Fibroblast of skin of scalp (primary cell): ENCODE results near the gene CHRM2.

Experiments used
- DNase-seq: peaks from one replicate; pipeline ENCODE4 v3.0.0-alpha.2; 2013

CHRM2 gene

GRCh38 chr7:136897676-136898075 is 29.2 kb downstream of the CHRM2 start:
- no peak for DNase-seq

DNA sequence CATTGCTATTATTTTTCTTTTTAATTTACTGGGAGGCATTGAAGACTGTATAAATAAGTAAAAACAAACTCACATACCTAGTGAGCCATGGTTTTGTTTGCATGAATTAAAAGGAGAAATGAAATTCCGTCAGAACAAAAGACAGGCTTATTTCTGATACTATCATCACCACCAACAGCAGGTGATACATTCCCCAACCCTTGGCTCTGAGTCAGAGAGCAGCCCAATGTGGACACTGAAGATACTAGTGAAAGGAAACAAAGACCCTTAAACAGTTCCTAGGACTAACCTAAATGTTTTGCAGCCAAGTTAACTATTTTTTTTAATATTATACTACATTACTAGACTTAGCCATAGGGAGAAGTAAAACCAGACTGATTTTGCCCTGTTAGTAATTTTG is 31.6 kb downstream of the CHRM2 start:
- no peak for DNase-seq

DNA sequence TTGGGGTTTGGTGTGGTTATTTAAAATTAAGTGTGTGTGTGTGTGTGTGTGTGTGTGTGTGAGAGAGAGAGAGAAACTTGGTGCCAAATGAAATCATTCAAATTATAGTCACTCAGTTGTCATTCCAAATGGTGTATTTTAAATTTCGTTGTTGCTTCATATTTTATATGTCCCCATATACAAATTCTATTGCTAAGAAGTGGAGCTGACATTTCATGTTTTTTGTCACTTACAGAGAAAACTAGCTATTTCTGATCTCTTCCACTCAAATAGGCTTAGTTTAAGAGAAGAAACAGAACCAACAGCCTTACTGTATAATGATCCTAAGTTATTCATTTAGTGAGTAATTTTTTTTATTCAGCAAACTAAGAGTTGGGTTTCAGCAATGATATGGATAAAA is 42.3 kb downstream of the CHRM2 start:
- DNase-seq = no peak

GRCh38 chr7:136911344-136911743 is 42.9 kb downstream of the CHRM2 start:
- peak; percentile 36 for DNase-seq

DNA sequence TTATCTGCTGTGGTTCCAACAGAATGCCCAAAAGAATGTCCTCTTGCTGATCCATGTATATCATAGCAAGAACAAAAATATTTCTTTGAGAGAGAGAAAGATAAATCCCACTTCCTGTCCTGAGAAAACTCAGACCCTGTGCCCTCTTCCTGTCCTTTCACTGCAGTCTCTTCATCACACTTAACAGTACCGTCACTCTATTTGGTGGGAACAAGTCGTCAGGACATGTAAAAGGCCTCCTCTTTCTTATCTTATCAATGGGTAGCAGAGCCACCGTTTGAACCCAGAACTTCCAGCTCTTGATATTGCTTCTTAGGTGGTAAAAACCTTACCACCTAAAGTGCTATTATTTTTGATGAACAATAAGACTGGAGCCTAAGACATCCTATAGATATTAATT is 43.9 kb downstream of the CHRM2 start:
- DNase-seq = no peak

DNA sequence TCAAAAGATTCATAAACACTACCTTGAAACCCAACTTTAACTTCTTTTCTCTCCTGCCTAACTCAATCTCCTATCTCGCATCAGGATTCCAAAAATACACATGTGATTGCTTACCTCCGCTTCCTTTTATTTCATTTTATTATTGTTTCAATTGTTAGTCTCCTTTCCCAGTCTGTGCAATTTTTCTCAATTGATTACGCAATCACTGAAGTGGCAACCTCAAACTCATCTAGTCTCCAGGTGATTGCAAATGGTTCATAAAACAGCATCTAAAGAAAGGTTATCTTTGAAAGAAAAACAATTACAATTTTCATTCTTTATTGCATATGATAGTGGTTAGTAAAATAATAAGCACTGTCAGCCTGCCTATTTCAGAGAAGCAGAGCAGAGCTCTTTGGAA is 45.6 kb downstream of the CHRM2 start:
- DNase-seq = no peak

DNA sequence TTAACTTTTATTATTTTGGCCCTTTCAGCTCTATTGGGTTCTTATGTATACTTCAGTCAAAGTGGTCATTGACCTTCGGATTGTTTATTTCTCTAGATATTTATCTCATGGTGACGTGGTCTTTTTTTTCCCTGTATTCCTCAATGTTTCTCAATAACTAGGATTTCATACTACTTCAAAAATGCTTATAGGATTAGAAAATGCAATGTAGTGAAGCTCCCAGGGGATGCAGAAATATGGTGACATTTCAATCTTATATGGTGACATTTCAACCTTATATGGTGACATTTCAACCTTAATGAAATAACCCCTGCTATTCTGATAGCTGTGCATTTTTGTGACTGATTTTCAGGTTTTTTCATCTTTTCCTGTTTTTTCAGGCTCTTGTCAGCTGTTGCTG is 51.4 kb downstream of the CHRM2 start:
- peak; percentile 1 for DNase-seq

DNA sequence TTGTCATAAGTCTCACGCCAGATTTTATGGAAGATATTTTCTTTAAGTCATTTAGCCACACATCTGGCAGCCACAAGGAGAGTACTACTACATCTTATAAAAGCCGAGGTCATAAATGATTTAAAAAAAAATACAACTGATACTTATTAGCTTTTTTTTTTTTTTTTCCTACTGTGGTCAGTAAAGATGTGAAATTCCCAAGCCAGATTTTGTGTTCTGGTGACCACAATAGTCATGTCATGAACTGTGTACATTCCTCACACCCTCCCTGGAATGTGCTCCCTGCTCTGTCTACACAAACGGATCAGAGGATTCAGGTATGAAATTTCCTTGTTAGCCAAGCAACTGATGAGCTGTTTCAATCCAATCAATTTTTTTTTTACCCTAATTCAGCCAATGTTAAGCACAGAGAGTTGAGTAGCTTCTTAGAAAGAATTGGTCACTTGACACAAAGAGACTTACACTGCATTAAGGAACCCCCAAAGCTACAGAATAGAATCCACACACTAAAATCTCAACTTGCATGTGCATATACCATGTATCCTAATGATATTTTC is 54.7 kb downstream of the CHRM2 start:
- peak; percentile 58 for DNase-seq

- DNase-seq = no peak
These were observed 56.6 kb downstream of the CHRM2 start for GRCh38 chr7:136925044-136925443.

- no peak for DNase-seq
These were observed 57.1 kb downstream of the CHRM2 start for GRCh38 chr7:136925556-136925955.

GRCh38 chr7:136931169-136931867 is 62.9 kb downstream of the CHRM2 start:
- DNase-seq = no peak

- DNase-seq = no peak
These were observed 69.0 kb downstream of the CHRM2 start for GRCh38 chr7:136937436-136937835.

GRCh38 chr7:136938476-136938875 is 70.0 kb downstream of the CHRM2 start:
- DNase-seq = no peak

DNA sequence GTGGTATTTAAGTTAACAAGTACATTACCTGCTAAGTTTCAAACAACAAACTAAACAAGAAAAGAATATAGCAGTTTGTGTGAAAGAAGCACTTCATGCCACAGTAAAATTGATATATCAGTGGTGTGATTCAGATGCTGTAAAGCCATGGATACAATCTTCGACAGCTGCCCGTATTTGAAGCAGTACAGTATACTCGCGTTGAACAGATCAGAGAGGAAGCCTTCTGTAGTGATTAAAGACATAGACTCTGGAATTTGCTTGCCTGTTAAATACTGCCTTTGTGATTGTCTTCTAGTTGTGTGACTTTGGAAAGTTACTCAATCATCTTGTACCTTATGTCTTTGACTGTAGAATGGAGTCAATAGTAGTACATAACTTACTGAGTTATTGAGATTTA is 71.7 kb downstream of the CHRM2 start:
- DNase-seq = no peak

GRCh38 chr7:136940917-136941316 is 72.5 kb downstream of the CHRM2 start:
- no peak for DNase-seq

DNA sequence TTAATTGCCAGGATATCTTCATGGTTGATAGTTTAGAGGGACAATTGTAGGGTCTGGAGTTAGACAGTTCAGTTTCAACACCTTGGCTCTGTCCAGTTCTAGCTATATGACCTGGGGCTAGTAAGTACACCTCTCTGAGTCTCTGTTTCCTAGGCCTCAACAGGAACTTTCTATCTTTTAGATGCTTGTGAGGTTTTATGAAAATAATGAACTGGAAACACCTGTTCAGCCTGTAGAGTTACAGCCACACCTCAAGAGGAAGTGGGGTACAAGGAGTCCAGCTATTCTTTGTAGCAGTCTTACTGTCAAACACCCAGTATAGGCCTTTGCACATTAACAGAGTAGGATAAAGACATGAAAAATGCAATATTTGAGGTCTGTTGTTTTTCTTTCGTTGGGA is 73.4 kb downstream of the CHRM2 start:
- no peak for DNase-seq

- no peak for DNase-seq
These were observed 73.9 kb downstream of the CHRM2 start for GRCh38 chr7:136942401-136942800.

DNA sequence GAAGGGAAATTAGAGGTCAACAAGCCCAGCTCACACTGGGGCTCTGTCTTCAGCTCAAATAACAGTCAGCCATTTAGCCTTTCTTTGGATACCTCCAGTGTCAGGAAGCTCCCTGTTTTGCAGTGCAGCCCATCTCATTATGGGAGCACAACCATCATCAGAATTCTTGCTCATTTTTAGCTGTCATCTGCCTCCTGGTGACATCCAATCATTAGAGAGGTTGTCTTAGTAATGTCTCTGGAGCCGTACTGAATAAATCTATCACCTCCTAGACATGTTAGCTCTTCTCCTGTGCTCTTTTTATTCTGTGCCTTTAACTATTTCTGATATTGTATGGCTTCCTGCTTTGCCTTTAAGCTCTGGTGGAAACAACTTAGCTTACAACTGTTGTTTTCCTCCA is 74.5 kb downstream of the CHRM2 start:
- no peak for DNase-seq

GRCh38 chr7:136947347-136947746 is 78.9 kb downstream of the CHRM2 start:
- DNase-seq = peak; percentile 14

GRCh38 chr7:136950331-136950730 is 81.9 kb downstream of the CHRM2 start:
- DNase-seq = no peak

DNA sequence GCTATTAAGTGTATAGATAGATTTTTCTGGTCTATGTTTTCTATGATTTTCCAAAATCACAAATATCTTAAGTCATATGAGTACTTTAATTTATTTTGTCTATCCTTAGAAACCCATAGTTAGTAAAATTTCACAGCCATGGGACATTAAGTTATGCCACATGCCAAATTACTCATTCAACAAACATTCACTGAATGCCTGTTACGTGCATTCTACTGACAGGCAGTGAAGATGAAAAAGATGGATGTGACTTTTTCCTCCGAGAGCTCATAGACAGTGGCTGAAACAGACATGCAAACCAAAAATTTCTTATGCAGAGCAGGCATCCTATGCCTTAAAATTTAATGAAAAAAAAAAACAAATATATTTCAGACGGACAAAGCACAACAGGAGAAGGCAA is 84.9 kb downstream of the CHRM2 start:
- DNase-seq = peak; percentile 86

DNA sequence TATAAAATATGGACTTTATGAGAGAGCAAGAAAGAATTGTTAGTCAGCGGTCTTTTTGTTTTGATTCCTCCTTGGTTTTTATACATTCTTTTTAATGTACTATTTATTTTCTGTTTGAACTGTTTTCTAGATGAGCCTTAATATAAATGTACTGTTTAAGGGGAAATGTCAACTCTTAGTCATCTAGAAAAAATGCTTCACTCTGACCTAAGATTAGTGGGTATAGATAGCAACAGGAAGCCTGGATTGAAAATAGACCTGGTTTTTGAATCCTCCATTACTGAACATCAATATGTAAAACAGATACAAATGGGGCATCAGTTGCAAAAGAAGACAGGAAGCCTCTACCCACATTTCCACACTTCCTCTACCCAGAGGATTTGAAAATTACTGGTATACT is 87.8 kb downstream of the CHRM2 start:
- peak; percentile 72 for DNase-seq

GRCh38 chr7:136956671-136957070 is 88.2 kb downstream of the CHRM2 start:
- no peak for DNase-seq

DNA sequence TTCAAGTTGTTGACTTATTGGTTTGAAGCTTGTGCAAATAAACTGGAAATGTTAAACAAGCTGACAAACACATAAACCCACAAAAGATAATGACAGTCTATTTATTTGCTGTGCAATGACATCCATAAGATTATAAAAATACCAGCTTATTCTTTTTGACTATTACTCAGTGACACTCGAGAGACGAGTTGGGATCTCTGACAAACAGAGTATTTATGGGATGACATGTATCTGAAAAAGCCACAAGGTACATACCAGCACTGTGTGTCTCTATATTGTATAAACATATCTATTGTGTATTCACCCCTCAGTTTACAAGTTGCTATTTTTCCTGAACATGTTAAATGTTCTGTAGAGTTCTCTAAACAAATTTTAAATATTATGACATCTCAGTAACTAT is 88.9 kb downstream of the CHRM2 start:
- DNase-seq = peak; percentile 26

- no peak for DNase-seq
These were observed 89.6 kb downstream of the CHRM2 start for GRCh38 chr7:136958016-136958415.
